NCI-H2171 treated with DMSO at 0.1 percent for 48 hours (cell line): ENCODE measurements around the gene RHOJ.

Source experiments
- DNase-seq: peaks from one replicate; lab custom pipeline; 2025; lab: John Stamatoyannopoulos, UW

RHOJ gene

DNA sequence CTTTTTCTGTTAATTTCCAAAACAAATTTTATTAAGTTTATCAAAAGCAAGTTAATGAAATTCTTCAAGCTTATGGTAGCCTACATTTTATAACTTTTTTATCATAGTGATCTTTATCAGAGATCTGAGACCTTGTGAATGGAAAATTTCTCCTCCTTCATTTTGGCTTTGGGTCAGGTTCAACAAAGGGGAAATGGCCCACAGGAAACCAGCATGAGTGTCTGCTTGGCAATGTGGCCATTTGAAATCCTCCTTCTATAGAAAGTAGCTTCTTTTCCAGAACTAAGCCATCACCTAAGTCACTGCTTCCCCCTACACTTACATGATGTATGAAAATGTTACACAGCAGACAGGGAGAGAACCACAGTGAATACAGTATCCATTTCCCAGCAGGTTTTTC is 1.6 kb downstream of the RHOJ start:
- DNase-seq: no peak

DNA sequence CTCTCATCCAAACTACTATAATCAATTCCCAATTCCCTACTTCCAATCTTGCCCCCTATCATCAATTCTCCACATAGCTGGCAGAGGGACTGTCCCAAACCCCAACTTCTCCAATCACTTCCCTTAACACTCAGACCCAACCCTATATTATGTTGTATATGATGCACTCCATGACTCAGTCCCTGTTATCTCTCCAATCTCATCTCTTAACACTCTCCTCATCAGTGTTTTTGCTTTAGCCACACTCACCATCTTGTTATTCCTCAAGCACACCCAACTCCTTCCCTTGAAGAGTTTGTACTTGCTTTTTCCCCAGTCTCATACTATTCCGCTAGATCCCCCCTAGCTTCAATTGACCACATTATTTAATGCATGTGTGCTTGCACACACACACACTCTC is 4.9 kb downstream of the RHOJ start:
- DNase-seq: no peak

DNA sequence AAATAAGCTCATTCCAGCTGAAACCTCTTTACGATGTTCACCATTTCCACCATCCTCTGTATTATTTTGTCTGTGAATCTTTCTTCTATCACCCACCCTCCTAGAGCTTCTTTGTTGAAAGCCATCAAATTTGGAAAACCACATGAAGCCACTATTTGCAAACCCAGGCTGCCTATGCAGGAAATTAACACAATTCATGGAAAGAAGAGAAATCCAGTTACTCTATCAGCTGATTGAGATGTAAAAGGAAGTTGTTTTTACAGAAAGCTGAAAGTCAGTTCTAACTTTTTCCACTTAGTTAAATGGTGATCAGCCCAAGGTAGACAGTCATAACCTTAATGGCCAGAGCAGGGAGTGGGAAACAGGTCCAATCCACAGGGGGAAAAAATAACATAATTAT is 6.6 kb downstream of the RHOJ start:
- DNase-seq: no peak

DNA sequence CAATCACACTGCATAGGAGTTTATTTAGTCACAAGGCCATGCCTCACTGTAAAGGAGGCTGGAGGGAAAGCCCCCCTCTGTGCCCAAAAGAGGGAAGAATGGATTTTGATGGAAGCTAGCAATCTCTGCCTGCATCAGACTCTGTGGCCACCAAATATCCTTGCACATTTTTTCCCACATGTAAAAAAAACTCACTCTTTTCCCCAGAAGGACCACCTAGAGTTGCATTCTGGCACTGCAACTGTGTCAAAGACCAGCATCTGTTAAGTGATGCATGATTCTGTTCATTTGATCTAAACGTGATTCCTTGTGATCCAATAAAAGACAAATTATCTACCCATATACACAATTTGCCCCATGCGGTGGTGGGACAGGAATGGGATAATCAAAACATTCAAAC is 8.0 kb downstream of the RHOJ start:
- peak; percentile 40 for DNase-seq

DNA sequence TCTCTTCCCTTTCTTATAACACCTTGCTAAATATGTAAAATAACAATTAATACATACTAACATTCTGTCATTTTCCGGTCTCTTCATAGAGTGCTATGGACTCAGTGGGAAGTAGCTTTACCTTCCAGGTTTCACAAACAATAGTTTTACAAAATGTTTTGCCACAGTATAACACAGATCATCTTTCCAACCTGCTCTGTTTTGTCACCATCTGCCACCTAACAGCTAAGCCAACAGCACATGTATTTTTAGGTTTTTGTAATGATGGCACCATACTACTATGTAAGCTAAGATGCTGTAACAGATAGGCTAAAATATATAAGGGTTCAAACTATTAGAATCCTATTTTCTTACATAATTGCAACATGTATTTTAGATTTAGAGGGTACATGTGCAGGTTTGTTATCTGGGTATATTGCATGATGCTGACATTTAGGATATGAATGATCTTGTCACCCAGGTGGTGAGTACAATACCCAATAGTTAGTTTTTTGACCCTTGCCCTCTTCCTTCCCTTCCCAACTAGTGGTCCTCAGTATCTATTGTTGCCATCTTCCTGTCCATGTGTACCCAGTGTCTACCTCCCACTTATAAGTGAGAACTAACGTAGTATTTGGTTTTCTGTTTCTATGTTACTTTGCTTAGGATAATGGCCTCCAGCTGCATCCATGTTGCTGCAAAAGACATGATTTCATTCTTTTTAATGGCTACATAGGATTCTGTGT is 8.7 kb downstream of the RHOJ start:
- peak; percentile 73 for DNase-seq

DNA sequence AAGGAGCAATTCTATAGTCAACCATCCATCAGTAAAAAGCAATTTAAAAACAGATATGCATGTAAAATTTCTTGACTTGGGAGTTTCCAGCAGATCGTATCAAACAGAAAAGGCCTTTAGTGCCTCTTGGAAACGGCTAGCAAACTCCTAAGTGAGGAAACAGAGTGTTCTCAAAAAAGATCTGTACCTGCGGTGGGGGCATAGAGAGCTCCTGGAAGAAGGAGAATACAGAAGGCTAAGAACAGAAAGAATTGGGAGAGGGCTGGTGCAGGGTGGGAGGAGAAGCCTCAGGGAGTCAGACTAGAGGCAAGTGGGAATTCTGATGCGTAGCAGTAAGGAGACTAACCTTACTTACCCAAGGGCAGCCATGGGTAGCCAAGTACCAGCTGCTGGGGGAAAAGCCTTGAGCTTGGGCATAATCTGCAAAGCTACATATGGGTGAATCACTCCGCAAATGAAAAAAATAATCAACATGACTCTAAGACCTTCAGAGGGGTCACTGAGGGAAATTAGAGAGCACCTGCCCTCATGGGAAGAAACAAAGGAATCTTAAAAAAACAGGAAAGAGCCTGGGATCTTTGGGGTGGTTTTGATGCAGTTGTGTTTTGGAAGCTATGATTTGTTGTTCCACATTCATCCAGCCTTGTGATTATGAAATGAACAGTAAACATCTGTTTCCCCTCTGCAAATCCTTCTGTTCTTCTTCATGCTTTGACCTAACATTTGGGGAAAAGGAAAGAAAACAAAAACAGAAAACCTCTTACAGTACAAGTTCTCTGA is 10.4 kb downstream of the RHOJ start:
- peak; percentile 19 for DNase-seq

DNA sequence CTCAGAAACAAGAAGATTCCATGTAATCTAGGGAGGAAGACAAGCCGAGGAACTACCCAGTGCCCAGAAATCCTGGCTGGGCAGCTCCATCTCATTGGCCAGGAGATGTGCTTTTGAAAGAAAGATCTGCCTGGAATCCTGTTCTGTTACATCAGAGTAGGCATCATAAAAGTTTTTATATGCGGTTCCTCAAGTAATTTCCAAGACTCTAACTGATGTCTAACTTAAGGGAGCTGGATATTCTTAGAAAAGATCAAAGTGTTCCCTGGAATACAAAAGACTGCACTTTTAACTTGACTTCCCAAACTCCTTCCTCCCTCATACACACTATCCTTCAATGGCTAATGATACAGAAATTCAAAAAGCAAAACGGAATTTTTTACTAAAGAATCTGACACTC is 16.3 kb downstream of the RHOJ start:
- DNase-seq: no peak

DNA sequence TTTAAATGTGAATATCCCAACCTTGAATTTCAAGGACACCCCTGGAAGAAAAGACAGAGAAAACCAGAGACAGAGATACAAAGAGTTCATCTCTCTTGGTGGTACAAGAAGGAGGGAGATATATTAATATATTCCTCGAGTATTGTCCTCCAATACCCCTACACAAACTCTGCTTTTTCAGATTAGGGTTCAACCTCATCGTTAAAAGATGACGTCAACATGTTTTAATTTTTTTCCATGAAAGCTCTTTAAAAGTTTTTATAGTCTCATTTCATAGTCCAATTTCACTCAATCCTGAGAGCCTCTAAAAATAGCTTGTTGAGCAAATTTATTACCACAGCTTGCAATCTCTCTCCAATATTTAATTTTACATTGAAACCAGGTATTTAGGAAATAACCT is 19.4 kb downstream of the RHOJ start:
- DNase-seq: no peak

DNA sequence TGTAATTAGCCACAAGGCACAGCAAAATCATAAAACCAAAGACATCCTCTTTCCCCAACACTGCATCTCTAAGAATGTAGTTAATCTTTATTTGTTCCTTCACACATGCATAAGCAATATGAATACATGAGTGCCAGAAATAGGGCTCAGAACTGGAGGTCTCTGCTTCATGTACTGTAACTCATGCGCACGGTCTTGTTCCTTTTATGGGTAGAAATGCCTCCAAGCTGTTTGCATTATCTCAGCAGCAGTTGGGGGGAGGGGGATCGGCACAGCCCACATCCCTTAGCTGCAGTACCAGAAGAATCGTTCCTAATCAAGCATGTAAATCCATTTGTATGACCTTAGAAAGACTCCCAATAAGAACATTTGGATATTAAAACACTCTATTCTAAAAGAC is 20.0 kb downstream of the RHOJ start:
- DNase-seq: peak; percentile 73

DNA sequence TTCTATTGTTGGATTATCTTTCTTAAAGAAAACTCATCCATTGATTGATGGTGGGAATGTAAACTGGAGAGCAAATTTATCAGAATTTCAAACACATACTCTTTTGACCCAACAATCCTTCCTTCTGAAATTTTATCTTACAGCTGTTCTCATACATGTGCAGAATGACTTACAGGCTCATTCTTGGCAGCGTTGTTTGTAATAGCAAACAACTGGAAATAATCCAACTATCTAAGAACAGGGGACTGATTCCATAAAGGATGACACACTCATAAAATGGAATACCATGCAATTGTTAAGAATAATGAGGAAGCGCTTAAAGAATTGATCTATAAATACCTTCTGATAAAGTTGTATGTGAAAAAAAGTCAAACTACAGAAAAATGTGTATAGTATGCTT is 24.0 kb downstream of the RHOJ start:
- DNase-seq: no peak

DNA sequence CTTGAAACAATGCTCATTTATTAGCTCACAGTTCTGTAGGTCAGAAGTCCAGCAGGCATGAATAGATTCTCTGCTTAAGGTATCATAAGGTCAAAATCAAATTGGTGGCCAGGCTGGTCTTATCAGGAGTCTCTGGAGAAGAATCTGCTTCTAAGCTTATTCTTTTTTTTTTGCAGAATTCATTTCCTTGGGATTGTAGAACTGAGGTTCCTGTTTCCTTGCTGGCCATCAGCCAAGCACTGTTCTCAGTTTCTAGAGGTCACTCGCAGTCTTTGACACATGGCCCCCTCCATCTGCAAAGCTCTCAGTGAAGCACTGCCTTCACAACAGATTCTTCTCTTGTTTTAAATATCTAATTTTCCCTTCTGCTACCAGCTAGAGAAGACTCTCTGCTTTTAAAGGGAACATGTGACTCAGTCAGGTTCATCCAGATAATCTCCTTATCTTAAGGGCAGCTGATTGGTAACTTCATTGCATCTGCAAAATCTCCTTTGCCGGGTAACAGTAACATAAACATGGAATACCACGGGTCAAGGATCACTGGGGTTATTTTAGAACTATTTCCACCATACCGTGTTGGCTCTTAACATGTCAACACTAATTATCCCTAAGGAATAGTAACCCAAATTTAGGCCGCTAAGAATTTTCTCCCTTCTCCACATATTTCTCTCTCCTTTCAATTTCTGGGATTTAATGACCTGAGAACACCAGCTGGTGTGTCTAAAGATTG is 25.3 kb downstream of the RHOJ start:
- DNase-seq: no peak

DNA sequence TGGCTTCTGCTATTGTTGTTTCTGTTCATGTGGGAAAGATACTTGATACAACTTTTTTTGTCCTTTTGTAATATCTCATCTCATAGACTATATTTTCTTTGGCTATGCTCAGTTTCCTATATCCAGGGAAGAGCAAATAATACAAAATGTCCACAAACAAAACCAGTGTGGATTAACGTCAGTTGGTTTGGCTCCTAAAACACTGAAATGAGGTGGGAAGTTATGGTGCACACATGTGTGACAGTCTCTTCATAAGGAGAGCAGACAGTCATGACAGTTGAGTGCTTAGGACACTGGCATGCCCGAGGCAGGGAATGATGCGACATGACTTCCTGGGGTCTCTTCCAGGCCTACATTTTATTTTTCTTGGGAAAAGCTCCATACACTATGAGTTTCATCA is 27.5 kb downstream of the RHOJ start:
- no peak for DNase-seq

DNA sequence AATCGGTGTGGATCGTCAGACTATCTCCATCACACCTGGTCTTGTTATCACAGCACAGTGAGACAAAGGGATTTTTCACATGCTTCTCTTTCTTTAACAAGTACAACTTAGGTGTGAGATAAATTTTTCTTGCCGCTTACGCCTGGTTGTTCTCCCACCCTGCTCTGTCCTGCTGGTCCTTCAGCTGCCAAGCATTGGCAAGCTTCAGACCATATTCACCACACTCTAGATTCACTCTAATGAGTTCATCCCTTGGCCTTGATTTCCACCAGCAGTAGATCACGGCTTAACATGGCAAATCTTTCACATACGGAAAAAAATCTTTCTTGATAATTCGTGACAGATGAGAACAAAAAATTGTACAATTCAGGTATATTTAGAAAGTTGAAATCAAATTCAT is 33.5 kb downstream of the RHOJ start:
- DNase-seq: no peak

DNA sequence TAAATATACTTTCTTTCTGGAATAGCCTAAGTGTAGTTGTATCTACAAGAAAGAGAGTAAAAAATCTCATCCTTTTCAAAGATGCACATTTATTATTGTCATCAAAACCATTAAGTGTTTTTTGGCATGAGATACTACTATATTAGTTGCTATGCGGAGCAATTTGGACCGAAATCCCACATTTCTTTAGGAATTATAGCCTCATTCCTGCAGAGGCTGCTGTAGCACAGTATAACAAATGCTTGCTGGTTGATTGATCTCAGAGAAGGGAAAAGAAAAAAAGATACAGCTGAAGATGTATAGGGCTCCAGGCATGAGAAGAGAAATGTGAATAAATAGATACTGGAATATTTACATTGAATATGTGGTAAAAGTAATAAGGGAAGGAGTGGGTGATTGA is 36.0 kb downstream of the RHOJ start:
- no peak for DNase-seq

DNA sequence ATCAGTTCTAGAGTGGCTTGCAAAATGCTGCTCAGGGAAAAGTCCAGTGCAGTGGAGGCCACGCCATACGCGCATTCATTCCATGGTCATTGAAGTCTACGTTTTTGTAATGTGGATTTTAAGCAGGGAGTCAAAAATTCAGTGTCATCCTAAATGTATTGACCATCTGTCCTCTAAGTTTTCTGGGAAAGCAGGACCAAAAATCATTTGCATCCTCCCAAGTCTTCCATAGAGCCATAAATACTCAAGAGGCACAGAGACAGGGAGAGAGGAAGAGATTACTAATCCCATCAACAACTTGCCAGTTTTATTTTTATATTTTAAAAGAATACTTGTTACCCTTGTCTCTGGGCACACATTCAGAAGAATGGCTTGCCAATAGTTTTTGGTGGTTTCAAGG is 36.9 kb downstream of the RHOJ start:
- DNase-seq: no peak

DNA sequence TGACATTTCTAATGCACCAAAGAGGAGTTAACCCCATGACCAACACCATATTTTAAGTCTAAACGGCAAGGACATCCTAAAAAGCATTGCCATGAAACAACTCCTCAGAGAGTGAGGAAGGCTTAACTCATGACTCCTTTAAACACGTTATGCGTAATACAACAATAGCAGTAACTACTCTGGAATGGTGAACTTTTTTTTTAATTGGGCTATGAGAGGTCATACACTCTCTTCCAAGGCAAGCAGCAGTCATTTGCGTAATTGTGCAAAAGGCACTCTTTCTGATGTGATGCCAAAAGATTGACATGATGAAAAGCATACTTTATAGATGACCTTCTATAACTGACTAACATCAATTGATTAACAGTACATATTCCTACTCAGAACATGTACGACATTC is 39.4 kb downstream of the RHOJ start:
- DNase-seq: no peak

DNA sequence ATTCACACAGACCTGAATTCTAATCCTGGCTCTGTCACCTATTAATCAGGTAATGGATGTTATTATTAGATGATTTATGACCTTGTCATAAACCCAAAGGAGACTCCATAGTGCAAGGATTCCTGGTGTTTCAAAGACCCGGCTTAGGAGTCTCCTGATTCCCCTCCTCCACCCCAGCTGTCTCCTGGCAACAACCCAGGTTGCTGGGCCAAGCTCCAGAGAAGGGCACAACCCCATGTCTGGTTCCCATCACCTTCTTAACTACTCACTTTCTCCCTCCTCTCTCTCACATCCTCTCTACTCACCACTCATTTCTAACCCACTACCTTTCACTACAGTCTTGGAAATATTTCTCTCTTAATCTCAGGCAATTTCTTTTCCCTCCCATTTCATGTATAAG is 41.6 kb downstream of the RHOJ start:
- DNase-seq: peak; percentile 85

DNA sequence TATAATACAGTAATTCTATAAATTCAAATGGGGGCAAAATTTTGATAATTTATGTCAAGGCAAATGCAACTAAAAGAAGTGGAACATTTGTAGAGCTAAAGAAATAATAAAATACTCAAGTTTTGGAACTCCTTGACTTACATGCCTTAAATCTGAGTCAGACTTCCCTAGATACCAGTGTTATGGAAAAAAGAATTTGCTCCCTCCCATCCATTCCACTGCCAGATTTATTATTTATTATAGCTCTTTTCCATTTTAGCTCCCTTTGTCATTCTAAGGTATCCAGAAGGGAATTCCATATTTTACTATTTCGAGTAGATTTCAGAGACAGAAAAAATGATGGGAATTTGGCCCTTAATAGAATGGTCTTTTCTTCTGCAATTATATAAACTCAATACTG is 44.0 kb downstream of the RHOJ start:
- no peak for DNase-seq

DNA sequence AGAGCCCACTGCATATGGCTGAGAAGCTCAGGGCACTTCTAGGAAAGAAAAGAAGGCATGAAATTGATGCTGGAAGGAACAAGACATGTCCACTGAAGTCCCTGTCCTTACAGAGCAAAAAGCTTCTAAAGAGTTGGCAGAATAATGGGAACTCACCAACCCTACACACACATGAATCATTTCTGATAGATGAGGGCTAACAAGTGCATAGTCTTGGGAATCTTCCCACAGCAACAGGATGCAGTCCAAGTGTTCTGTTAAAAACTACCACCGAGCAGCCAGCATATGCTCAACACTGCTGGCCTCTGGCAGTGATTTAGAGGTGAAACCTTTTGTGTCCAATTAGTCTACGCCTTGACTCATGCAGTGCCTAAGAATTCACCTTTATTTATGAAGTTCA is 44.8 kb downstream of the RHOJ start:
- no peak for DNase-seq

DNA sequence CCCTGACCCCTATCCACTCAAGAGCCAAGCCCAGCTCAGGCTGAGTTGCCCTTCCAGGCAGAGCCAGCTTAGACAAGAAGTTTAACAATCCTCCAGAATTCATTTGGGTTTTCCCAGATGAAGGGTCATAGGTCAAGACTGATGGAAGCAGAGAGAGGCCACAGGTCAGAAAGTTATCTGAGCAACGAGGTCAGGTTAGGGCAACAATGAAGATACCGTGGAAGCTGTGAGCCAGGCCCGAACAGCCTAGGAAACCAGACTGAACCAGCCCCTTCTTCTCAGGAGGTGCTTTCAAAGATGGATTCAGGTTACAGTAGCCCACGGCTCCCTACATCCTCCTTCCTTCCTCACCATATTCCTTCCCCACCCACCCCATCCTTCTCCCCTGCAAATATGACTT is 53.1 kb downstream of the RHOJ start:
- DNase-seq: no peak

DNA sequence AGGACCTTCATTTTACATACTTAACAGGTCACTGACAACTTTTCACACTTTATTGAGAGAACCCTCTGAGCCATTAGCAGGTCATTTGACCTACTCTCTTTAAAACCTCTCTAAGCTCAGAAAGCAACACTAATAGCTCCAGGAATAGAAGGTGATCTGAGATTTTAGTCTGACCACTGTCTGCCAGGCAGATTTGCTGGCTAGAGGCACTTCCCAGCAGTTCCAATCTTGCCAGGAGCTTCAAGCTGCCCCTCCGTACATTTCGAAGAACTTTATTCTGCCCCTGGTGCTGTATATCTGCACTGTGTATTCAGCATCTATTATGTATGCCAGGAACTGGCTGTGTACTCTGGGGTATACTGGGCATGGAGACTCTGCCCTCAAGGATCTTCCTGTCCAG is 58.2 kb downstream of the RHOJ start:
- DNase-seq: no peak

DNA sequence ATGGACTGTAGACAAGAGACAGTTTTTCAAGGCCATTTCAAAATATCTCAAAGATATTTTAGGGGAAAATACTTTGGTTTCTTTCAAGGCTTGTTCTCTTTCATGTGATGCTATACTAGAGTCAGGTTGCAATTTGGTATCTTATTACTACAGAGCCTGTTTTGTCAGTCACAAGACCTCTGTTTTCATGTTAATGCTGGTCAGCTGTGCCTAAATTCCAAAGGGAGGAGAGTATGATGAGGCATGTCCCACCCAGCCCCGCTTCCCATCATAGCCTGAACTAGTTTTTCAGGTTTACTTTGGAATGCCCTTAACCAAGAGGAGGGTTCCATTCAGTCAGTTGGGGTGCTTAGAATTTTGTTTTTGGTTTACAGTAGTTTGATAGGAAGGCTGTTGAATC is 61.9 kb downstream of the RHOJ start:
- peak; percentile 20 for DNase-seq

DNA sequence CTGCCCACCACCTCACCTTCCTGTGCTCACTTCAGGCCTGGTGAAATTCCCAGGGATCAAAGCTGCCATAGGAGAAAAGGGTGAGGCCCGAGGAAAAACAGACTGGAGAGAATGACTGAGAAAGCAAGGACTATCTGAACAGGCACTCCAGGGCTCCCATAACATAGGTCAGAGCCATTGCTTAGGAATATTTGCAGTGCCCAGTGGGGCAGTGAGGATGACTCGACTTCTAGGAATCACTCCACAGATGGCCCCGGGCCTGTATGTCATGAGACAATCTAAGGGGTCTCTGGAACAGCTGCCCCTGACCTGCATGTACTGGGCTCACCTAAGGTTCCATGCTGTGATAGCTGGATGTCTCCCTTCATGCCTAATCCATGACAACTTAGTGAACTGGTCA is 62.9 kb downstream of the RHOJ start:
- no peak for DNase-seq
